Lower lobe of right lung (tissue), 2 donors: Measurements from ENCODE around the gene PSMG4. TPM values are rescaled to one million over a fixed set of nuclear protein-coding genes. Genes with fewer than 3 reads are reported as not detected.
A peak's percentile ranks its signal among the peaks of the same experiment; 100 is the strongest.

Experiments used
- ATAC-seq, 2 donors: fragments of 200-7000 bp; cut with Tn5 transposase; one replicate each; pipeline ENCODE4 v1.9.1; 2020 to 2022; ENCODE audit warnings: mild to moderate bottlenecking in 2 of 2, moderate library complexity in 2 of 2
- DNase-seq: peaks from one replicate; pipeline ENCODE4 v3.0.0-alpha.2; 2020
- H3K27ac ChIP-seq: fragments of 200-600 bp; one replicate; pipeline ENCODE4 v1.8.0; 2022
- H3K27me3 ChIP-seq: fragments of 200-600 bp; one replicate; pipeline ENCODE4 v1.8.0; 2022; ENCODE audit warnings: low read depth
- H3K36me3 ChIP-seq: fragments of 200-600 bp; one replicate; pipeline ENCODE4 v1.8.0; 2022; ENCODE audit warnings: mild to moderate bottlenecking
- H3K4me1 ChIP-seq: fragments of 200-600 bp; one replicate; pipeline ENCODE4 v1.8.0; 2022
- H3K4me3 ChIP-seq: fragments of 200-600 bp; one replicate; pipeline ENCODE4 v1.8.0; 2022; ENCODE audit warnings: mild to moderate bottlenecking
- H3K9me3 ChIP-seq: fragments of 200-600 bp; one replicate; pipeline ENCODE4 v1.8.0; 2022
- CTCF ChIP-seq: fragments of 200-600 bp; IDR thresholded peaks from one replicate; pipeline ENCODE4 v1.8.0; 2022; ENCODE audit warnings: antibody characterized with exemption, mild to moderate bottlenecking
- intact Hi-C: fragments of 100-400 bp; cut with DNase I; formaldehyde crosslinking; loops from one replicate; pipeline ENCODE4 v1.11.0; 2022
- total RNA-seq: library from RNA; stranded (reverse); fragmentation: NEBNext Ultra II Directional; extraction: Animal tissue kit (Norgen Biotek cat#: 25700); gene quantifications from one replicate; pipeline ENCODE4 v1.2.1, GENCODE V29; 2021
- donor health status: DM: no; HTN: yes; CAD: no; lungs with severe emphysema.

Gene PSMG4
- total RNA-seq, 1 donor from 2014 or later = 19.1 TPM

- no peak for ATAC-seq
- H3K36me3 ChIP-seq = peaks cover 25% of the 10 kb centered on the region
- H3K27me3 ChIP-seq = no peaks in the 10 kb centered on the region
- DNase-seq = no peak
- H3K27ac ChIP-seq = no peak overlapping the region
- H3K4me1 ChIP-seq = peaks cover 33% of the 10 kb centered on the region
- no peak overlapping the region for H3K4me3 ChIP-seq
- intact Hi-C loops = no loop called here
- no peaks in the 10 kb centered on the region for H3K9me3 ChIP-seq
- no peak for TF ChIP-seq CTCF
Observed at GRCh38 chr6:3261921-3262320, 3.2 kb downstream of the PSMG4 start.

- Histone ChIP-seq H3K4me1 (peaks cover 37% of the 10 kb centered on the region), H3K27ac (no peak overlapping the region), H3K27me3 (no peaks in the 10 kb centered on the region), H3K4me3 (no peak overlapping the region), H3K36me3 (peaks cover 32% of the 10 kb centered on the region), H3K9me3 (no peaks in the 10 kb centered on the region)
- no peak for DNase-seq
- TF ChIP-seq CTCF = no peak
- ATAC-seq = no peak
- intact Hi-C loops = no loop called here
Observed at GRCh38 chr6:3263096-3263495, 4.3 kb downstream of the PSMG4 start.

GRCh38 chr6:3264356-3264755 is 5.6 kb downstream of the PSMG4 start:
- H3K9me3 ChIP-seq = no peaks in the 10 kb centered on the region
- no peak for DNase-seq
- H3K27me3 ChIP-seq = no peaks in the 10 kb centered on the region
- TF ChIP-seq CTCF = no peak
- H3K27ac ChIP-seq = no peak overlapping the region
- intact Hi-C loops = no loop called here
- no peak overlapping the region for H3K4me3 ChIP-seq
- H3K4me1 ChIP-seq = peaks cover 33% of the 10 kb centered on the region
- H3K36me3 ChIP-seq = peaks cover 43% of the 10 kb centered on the region
- no peak for ATAC-seq

- Histone ChIP-seq H3K4me1 (peaks cover 22% of the 10 kb centered on the region), H3K36me3 (peaks cover 55% of the 10 kb centered on the region), H3K27me3 (no peaks in the 10 kb centered on the region), H3K27ac (no peak overlapping the region), H3K4me3 (no peak overlapping the region), H3K9me3 (no peaks in the 10 kb centered on the region)
- DNase-seq (no peak), ATAC-seq (no peak)
- intact Hi-C loops = no loop called here
- no peak for TF ChIP-seq CTCF
Observed at GRCh38 chr6:3265671-3266070, 6.9 kb downstream of the PSMG4 start.

- intact Hi-C loops = no loop called here
- TF ChIP-seq CTCF = no peak
- DNase-seq = no peak
- H3K4me1 ChIP-seq = peaks cover 17% of the 10 kb centered on the region
- no peak overlapping the region for H3K4me3 ChIP-seq
- no peaks in the 10 kb centered on the region for H3K9me3 ChIP-seq
- ATAC-seq = no peak
- H3K36me3 ChIP-seq = peaks cover 60% of the 10 kb centered on the region
- H3K27me3 ChIP-seq = no peaks in the 10 kb centered on the region
- H3K27ac ChIP-seq = no peak overlapping the region
Observed at GRCh38 chr6:3266170-3266569, 7.4 kb downstream of the PSMG4 start.

- H3K27ac ChIP-seq = no peak overlapping the region
- ATAC-seq (peak in 1 of 2 donors; percentile 54), DNase-seq (no peak)
- H3K36me3 ChIP-seq = peaks cover 70% of the 10 kb centered on the region
- no peak for TF ChIP-seq CTCF
- H3K4me3 ChIP-seq = no peak overlapping the region
- peaks cover 7% of the 10 kb centered on the region for H3K4me1 ChIP-seq
- intact Hi-C loops = no loop called here
- H3K27me3 ChIP-seq = no peaks in the 10 kb centered on the region
- H3K9me3 ChIP-seq = no peaks in the 10 kb centered on the region
Observed at GRCh38 chr6:3267162-3267561, 8.4 kb downstream of the PSMG4 start.
